ENCODE measurements around the gene FLCN. TPM values are rescaled to one million over a fixed set of nuclear protein-coding genes. Genes with fewer than 3 reads are reported as not detected.

FLCN gene
- total and polyA plus RNA-seq, 10 of the 15 experiments (the other 5 are each of a cell fraction or from before 2014, with no cell fraction given) = 1.1 to 24.7 (median 10.4) TPM

GRCh38 chr17:17183744-17184143 lies 53.2 kb downstream of the FLCN start (continued):
- TF ChIP-seq RELB (IDR thresholded peaks at IDR 0.05; ENCODE audit: low read depth) = no peak
- no peak for TF ChIP-seq ZBTB40 (IDR thresholded peaks at IDR 0.05; ENCODE audit: borderline replicate concordance)
- TF ChIP-seq MTA3 (IDR thresholded peaks at IDR 0.05; ENCODE audit: borderline replicate concordance, low read length) = no peak
- TF ChIP-seq CEBPB (IDR thresholded peaks at IDR 0.05; ENCODE audit: borderline replicate concordance in 1 of 2, low read depth in 2 of 2, low read length in 2 of 2) = no peak
- no peak for TF ChIP-seq BACH1 (IDR thresholded peaks at IDR 0.05; ENCODE audit: borderline replicate concordance)
- no peak for TF ChIP-seq CBFB (IDR thresholded peaks at IDR 0.05; ENCODE audit: low read depth)
- TF ChIP-seq ZNF687 (IDR thresholded peaks at IDR 0.05) = no peak
